Central memory CD8-positive, alpha-beta T cell (primary cell): ENCODE data around the gene MSLN.

Experiments used
- ATAC-seq: fragments of 150-1000 bp; cut with Tn5 transposase; replicated peaks from 2 replicates; pipeline ENCODE4 v1.10.0; 2022; ENCODE audit warnings: mild to moderate bottlenecking, moderate FRiP score, moderate number of reproducible peaks; ENCODE audit not compliant: poor library complexity, severe bottlenecking; ENCODE audit errors: extremely low read depth
- DNase-seq, 2 donors: peaks; one replicate each; pipeline ENCODE4 v3.0.0; 2021; ENCODE audit warnings: low spot score in 2 of 2
- H3K27ac Mint-ChIP-seq: one replicate; pipeline ENCODE4 v1.8.0; 2022; ENCODE audit warnings: low read depth, mild to moderate bottlenecking, moderate library complexity, mixed read lengths
- H3K27me3 Mint-ChIP-seq: one replicate; pipeline ENCODE4 v1.8.0; 2022; ENCODE audit warnings: mixed read lengths
- H3K36me3 Mint-ChIP-seq: one replicate; pipeline ENCODE4 v1.8.0; 2022; ENCODE audit warnings: mild to moderate bottlenecking, moderate library complexity, mixed read lengths; ENCODE audit not compliant: insufficient read depth
- H3K4me1 Mint-ChIP-seq: one replicate; pipeline ENCODE4 v1.8.0; 2022; ENCODE audit warnings: mixed read lengths
- H3K4me3 Mint-ChIP-seq: one replicate; pipeline ENCODE4 v1.8.0; 2022; ENCODE audit warnings: mild to moderate bottlenecking, moderate library complexity, mixed read lengths
- H3K9me3 Mint-ChIP-seq: one replicate; pipeline ENCODE4 v1.8.0; 2022; ENCODE audit warnings: mixed read lengths

Gene MSLN

DNA sequence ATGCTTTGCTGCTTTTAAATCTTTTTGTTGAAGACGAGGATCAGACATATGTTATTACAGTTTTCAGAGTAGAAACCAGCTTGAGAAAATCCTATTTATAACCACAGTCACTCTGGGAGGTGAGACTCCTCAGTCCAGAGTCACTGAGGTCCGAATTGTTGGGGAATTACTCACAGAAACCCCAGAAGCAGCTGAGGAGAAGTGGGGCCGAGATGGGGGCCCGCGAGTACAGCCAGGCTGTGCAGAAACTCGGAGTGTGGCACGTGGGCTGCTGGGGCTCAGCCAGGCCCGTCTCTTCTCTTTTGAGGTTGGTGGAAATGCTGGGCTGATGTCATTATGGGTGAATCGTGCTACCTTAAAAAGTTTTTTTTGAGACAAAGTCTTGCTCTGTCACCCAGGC, 54.4 kb downstream of the MSLN start:
- DNase-seq (no peak), ATAC-seq (no peak)
- Mint-ChIP-seq H3K9me3 (no peaks in the 10 kb centered on the region), H3K4me3 (no peak overlapping the region), H3K27ac (no peak overlapping the region), H3K27me3 (peaks cover 30% of the 10 kb centered on the region), H3K36me3 (peaks cover 3% of the 10 kb centered on the region), H3K4me1 (peaks cover 5% of the 10 kb centered on the region)

DNA sequence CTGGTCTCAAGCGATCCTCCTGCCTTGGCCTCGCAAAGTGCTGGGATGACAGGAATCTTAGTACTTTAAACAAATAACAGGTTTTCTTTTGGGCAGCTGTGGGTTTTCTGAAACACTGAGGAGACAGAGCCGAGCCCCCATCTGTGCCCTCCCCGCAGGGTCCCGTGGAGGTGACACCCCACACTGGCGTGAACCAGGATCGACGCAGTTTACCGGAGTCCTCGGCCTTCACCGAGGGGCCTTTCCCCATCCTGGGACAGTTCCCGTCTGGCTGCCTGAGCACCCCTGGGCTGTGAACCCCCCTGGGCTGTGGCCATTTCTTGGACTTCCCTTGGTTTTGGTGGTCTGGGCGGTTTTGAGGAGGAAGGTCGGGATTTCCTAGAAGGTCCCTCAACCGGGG, 55.3 kb downstream of the MSLN start:
- ATAC-seq (no peak), DNase-seq (no peak)
- Mint-ChIP-seq H3K4me1 (peaks cover 5% of the 10 kb centered on the region), H3K27ac (no peak overlapping the region), H3K4me3 (no peak overlapping the region), H3K27me3 (peaks cover 21% of the 10 kb centered on the region), H3K9me3 (no peaks in the 10 kb centered on the region), H3K36me3 (peaks cover 4% of the 10 kb centered on the region)

DNA sequence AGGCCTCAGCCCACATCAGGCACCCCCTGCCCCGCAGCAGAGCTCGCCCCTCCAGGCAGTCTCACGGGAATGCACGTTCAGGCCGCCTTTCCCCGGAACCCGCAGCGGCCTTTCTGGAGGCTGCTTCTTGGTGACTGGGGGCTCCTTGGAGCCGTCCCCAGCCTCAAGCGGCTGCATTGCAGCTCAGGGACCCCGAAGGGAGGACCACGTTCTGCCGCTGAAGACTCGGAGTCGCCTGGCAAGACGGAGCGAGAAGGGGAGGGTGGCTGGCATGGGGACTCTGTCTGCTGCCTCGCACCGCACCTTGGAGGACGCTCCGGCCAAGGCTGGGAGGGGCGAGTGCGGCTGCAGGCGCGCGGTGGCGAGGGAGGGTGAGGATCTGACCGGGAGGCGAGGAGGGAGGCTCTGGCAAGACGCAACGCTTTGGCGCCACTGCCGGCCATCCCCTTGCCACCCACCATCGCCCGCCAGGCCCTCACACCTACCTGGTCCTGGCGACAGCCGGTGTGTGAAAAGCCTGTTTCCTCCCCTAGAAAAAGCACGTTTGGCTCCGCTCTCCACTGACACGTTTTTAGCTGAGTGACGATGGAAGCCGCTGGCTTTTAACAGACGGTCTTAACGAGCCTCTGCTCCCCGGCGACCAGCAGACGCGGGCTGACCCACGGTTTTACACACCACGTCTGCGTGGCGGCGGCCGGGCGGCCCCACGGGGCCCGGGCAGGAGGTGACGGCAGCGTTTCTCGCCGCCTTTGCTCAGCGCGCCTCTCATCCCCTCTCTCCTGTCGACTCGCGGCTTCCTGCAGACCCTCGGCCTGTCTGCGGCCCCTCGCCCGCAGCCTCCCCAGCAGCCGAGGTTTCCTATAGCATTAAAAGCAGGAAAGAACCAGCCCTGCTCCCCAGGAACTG, 56.7 kb downstream of the MSLN start:
- H3K4me1 Mint-ChIP-seq, result peaks cover 5% of the 10 kb centered on the region
- no peak overlapping the region for H3K4me3 Mint-ChIP-seq
- H3K36me3 Mint-ChIP-seq, result peaks cover 1% of the 10 kb centered on the region
- DNase-seq (no peak), ATAC-seq (no peak)
- H3K27ac Mint-ChIP-seq, result no peak overlapping the region
- H3K27me3 Mint-ChIP-seq, result peaks cover 14% of the 10 kb centered on the region
- no peaks in the 10 kb centered on the region for H3K9me3 Mint-ChIP-seq

DNA sequence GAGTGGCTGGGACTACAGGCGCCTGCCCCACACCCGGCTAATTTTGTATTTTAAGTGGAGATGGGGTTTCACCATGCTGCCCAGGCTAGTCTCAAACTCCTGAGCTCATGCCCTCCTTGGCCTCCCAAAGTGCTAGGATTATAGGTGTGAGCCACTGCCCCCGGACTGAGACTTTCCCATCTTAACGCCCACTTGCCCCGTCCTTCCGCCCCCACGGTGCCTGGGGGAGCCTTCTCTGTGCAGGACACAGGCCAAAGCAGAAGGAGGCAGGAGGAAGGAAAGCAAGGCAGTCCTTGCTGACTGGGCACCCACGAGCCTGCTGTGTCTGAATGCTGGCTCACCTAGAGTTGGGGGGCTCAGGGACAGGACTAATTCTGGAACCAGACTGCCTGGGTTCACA, 57.6 kb downstream of the MSLN start:
- H3K36me3 Mint-ChIP-seq, result peaks cover 1% of the 10 kb centered on the region
- H3K27ac Mint-ChIP-seq, result no peak overlapping the region
- H3K4me3 Mint-ChIP-seq, result no peak overlapping the region
- peaks cover under 1% of the 10 kb centered on the region for H3K4me1 Mint-ChIP-seq
- no peak for ATAC-seq
- no peaks in the 10 kb centered on the region for H3K9me3 Mint-ChIP-seq
- DNase-seq, result no peak
- H3K27me3 Mint-ChIP-seq, result peaks cover 5% of the 10 kb centered on the region
